Measurements from ENCODE around the gene NCOA3. TPM values are rescaled to one million over a fixed set of nuclear protein-coding genes. Genes with fewer than 3 reads are reported as not detected.

The NCOA3 gene
- total and polyA plus RNA-seq, 3 donors from 2014 or later, result 18.1 to 32.5 (median 27.6) TPM

DNA sequence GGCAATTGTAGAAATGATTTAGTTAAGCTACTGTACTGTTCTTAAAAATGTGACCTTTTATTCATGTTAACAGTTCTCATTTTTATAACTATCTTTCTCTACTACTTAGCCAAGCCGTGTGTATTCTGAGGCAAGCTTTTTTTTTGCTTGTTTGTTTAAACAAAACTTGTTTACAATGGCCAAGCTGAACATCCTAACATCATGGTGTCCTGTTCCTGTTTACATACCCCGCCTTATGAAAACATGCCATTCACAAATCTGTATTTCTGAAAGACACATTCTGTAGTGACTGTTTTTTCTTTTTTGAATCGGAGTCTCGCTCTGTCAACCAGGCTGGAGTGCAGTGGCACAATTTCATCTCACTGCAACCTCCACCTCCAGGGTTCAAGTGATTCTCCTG, 140.9 kb downstream of the NCOA3 start:
- Histone ChIP-seq H3K27me3 (no peaks in the 10 kb centered on the region), H3K4me3 (no peak overlapping the region), H3K36me3 (ENCODE audit: low read depth, missing control alignments) (no peaks in the 10 kb centered on the region), H3K27ac (no peak overlapping the region), H3K9me3 (no peaks in the 10 kb centered on the region), H3K4me1 (peaks cover 7% of the 10 kb centered on the region)
- TF ChIP-seq, protein P1, sequence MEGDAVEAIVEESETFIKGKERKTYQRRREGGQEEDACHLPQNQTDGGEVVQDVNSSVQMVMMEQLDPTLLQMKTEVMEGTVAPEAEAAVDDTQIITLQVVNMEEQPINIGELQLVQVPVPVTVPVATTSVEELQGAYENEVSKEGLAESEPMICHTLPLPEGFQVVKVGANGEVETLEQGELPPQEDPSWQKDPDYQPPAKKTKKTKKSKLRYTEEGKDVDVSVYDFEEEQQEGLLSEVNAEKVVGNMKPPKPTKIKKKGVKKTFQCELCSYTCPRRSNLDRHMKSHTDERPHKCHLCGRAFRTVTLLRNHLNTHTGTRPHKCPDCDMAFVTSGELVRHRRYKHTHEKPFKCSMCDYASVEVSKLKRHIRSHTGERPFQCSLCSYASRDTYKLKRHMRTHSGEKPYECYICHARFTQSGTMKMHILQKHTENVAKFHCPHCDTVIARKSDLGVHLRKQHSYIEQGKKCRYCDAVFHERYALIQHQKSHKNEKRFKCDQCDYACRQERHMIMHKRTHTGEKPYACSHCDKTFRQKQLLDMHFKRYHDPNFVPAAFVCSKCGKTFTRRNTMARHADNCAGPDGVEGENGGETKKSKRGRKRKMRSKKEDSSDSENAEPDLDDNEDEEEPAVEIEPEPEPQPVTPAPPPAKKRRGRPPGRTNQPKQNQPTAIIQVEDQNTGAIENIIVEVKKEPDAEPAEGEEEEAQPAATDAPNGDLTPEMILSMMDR (IDR thresholded peaks at IDR 0.05), result no peak
- TF ChIP-seq POLR2A (IDR thresholded peaks at IDR 0.05), result no peak
- no peak for DNase-seq
- intact Hi-C loops (cut with DNase I; ENCODE audit: low total_unique reads), result no loop called here
- 87 to 88% methylated on average over 4 of the region's 4 CpGs for WGBS, 2 donors

DNA sequence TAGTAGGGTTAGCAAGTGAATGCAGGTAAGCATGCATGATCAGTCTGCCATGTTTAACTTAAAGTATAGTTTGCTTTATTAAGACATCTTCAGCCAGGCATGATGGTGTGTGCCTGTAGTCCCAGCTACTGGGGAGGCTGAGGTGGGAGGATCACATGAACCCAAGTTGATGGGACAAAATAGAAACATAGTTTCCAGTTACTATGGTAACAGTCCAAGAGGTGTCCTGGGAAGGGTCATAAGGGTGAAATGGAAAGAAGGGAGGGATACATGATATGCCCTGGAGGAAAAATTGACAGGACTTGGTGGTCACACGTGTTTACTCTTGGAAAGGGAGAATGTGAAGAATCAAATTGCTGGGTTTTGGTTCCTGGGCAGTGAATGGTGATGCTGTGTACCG, 143.9 kb downstream of the NCOA3 start:
- H3K4me3 ChIP-seq, result no peak overlapping the region
- H3K4me1 ChIP-seq, result peaks cover 7% of the 10 kb centered on the region
- no peaks in the 10 kb centered on the region for H3K27me3 ChIP-seq
- intact Hi-C loops (cut with DNase I; ENCODE audit: low total_unique reads), result no loop called here
- no peak for TF ChIP-seq POLR2A (IDR thresholded peaks at IDR 0.05)
- TF ChIP-seq, protein P1 (IDR thresholded peaks at IDR 0.05), result no peak
- no peak overlapping the region for H3K27ac ChIP-seq
- no peaks in the 10 kb centered on the region for H3K9me3 ChIP-seq
- DNase-seq, result peak; percentile 67
- no peaks in the 10 kb centered on the region for H3K36me3 ChIP-seq (ENCODE audit: low read depth, missing control alignments)
- WGBS, 2 donors, result 71 to 72% methylated on average over 2 of the region's 2 CpGs

DNA sequence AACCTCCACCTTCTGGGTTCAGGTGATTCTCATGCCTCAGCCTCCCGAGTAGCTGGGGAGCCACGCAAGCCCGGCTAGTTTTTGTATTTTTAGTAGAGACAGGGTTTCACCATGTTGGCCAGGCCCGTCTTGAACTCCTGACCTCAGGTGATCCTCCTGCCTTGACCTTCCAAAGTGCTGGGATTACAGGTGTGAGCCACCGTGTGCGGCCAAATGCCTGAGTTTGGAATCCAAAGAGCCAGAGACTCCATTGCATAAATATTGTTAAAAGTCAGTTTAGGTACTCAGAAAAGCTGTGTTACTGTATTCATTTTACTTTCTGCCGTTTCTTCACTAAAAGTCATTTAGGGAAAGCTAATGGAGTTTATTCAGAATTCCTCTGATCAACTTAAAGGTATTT, 146.3 kb downstream of the NCOA3 start:
- intact Hi-C loops (cut with DNase I; ENCODE audit: low total_unique reads), result no loop called here
- Histone ChIP-seq H3K36me3 (ENCODE audit: low read depth, missing control alignments) (no peaks in the 10 kb centered on the region), H3K9me3 (no peaks in the 10 kb centered on the region), H3K27ac (no peak overlapping the region), H3K27me3 (no peaks in the 10 kb centered on the region), H3K4me3 (no peak overlapping the region), H3K4me1 (peaks cover 7% of the 10 kb centered on the region)
- TF ChIP-seq, protein P1 (IDR thresholded peaks at IDR 0.05), result no peak
- TF ChIP-seq POLR2A (IDR thresholded peaks at IDR 0.05), result no peak
- 91 to 93% methylated on average over 7 of the region's 7 CpGs for WGBS, 2 donors
- no peak for DNase-seq

DNA sequence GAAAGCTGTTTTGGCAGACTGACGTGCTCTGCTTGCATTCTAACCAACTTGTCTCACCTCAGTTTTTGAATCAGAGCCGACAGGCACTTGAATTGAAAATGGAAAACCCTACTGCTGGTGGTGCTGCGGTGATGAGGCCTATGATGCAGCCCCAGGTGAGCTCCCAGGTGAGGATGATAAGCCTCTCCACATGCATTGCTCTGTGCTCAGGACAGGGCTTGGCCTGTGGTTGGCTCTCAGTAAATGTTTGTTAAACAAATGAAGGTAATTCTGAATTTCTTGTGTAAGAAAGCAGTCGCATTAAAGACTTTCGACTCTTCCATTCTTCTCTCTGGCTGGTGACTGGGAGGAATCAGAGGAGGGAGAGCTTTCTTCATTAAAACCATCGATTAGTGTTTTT, 147.3 kb downstream of the NCOA3 start:
- Histone ChIP-seq H3K27ac (no peak overlapping the region), H3K27me3 (no peaks in the 10 kb centered on the region), H3K36me3 (ENCODE audit: low read depth, missing control alignments) (no peaks in the 10 kb centered on the region), H3K4me1 (peaks cover 7% of the 10 kb centered on the region), H3K9me3 (no peaks in the 10 kb centered on the region), H3K4me3 (no peak overlapping the region)
- DNase-seq, result no peak
- intact Hi-C loops (cut with DNase I; ENCODE audit: low total_unique reads), result no loop called here
- WGBS, 2 donors, result 89% methylated on average over 5 to 6 of the region's 6 CpGs
- TF ChIP-seq, protein P1 (IDR thresholded peaks at IDR 0.05), result no peak
- no peak for TF ChIP-seq POLR2A (IDR thresholded peaks at IDR 0.05)

DNA sequence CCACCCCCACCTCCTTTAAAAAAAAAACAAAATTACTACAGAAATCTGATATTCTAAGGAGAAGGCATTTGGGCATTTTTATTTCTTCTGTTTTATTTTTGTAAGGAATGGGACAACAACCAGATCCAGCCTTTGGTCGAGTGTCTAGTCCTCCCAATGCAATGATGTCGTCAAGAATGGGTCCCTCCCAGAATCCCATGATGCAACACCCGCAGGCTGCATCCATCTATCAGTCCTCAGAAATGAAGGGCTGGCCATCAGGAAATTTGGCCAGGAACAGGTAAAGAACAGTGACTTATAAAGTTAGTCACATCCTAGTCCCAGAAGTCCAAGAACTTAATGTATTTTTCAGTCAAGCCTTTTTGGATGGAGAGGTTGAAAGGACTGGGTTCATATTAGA, 150.6 kb downstream of the NCOA3 start:
- DNase-seq, result no peak
- Histone ChIP-seq H3K27ac (no peak overlapping the region), H3K4me3 (no peak overlapping the region), H3K4me1 (no peaks in the 10 kb centered on the region), H3K9me3 (no peaks in the 10 kb centered on the region), H3K36me3 (ENCODE audit: low read depth, missing control alignments) (no peaks in the 10 kb centered on the region), H3K27me3 (no peaks in the 10 kb centered on the region)
- WGBS, 2 donors, result 86% methylated on average over 3 of the region's 3 CpGs
- intact Hi-C loops (cut with DNase I; ENCODE audit: low total_unique reads), result no loop called here
- TF ChIP-seq, protein P1 (IDR thresholded peaks at IDR 0.05), result no peak
- TF ChIP-seq POLR2A (IDR thresholded peaks at IDR 0.05), result no peak
